Keratinocyte (primary cell): ENCODE results near the gene CLEC16A. TPM values are rescaled to one million over a fixed set of nuclear protein-coding genes. Genes with fewer than 3 reads are reported as not detected.

Experiments
- DNase-seq: peaks from one replicate; pipeline ENCODE4 v3.0.0-alpha.2; 2011; ENCODE audit warnings: low read depth, missing footprints, low spot score
- FAIRE-seq: peaks from 2 replicates; lab custom pipeline; 2011; peaks lifted over from hg19 to GRCh38; lab: Jason Lieb, UNC
- H2AFZ ChIP-seq: 2 replicates; pipeline ENCODE4 v1.6.0; 2012; ENCODE audit warnings: low read length, control low read depth, inconsistent platforms; ENCODE audit not compliant: control insufficient read depth
- H3K27ac ChIP-seq: 2 replicates; pipeline ENCODE4 v1.5.1; 2011; ENCODE audit warnings: low read length; ENCODE audit not compliant: control insufficient read depth, insufficient read depth
- H3K27me3 ChIP-seq: 3 replicates; pipeline ENCODE4 v1.6.0; 2011; ENCODE audit warnings: low read length; ENCODE audit not compliant: control insufficient read depth, insufficient read depth; ENCODE audit errors: extremely low read depth
- H3K36me3 ChIP-seq, 2 experiments: 2 replicates in 1 of 2; 3 replicates in 1 of 2; pipeline ENCODE4 v1.5.1; 2011; ENCODE audit warnings: low read length in 2 of 2, mild to moderate bottlenecking in 1 of 2; ENCODE audit not compliant: control insufficient read depth in 2 of 2, insufficient read depth in 2 of 2; ENCODE audit errors: extremely low read depth in 1 of 2
- H3K4me1 ChIP-seq: 3 replicates; pipeline ENCODE4 v1.5.1; 2011; ENCODE audit warnings: low read length; ENCODE audit not compliant: control insufficient read depth, insufficient read depth; ENCODE audit errors: extremely low read depth
- H3K4me2 ChIP-seq: 3 replicates; pipeline ENCODE4 v1.6.0; 2011; ENCODE audit warnings: low read depth, low read length; ENCODE audit not compliant: control insufficient read depth, insufficient read depth; ENCODE audit errors: extremely low read depth
- H3K4me3 ChIP-seq, 3 experiments: fragments of 200-600 bp in 1 of 3; sonication (generic) in 1 of 3; 2 replicates in 2 of 3; 3 replicates in 1 of 3; pipeline ENCODE4 v1.5.1; 2011 to 2016; ENCODE audit warnings: low read length in 3 of 3, mild to moderate bottlenecking in 3 of 3, control low read depth in 2 of 3, inconsistent platforms in 1 of 3, low read depth in 1 of 3, mixed read lengths in 1 of 3, mixed run types in 1 of 3, moderate library complexity in 1 of 3; ENCODE audit not compliant: control insufficient read depth in 2 of 3, insufficient read depth in 2 of 3; ENCODE audit errors: extremely low read depth in 1 of 3
- H3K79me2 ChIP-seq: 2 replicates; pipeline ENCODE4 v1.6.0; 2012; ENCODE audit warnings: low read length; ENCODE audit not compliant: control insufficient read depth, insufficient read depth
- H3K9ac ChIP-seq: 3 replicates; pipeline ENCODE4 v1.6.0; 2011; ENCODE audit warnings: low read length; ENCODE audit not compliant: control insufficient read depth, insufficient read depth; ENCODE audit errors: extremely low read depth
- H3K9me1 ChIP-seq: 3 replicates; pipeline ENCODE4 v1.6.0; 2011; ENCODE audit warnings: low read length; ENCODE audit not compliant: control insufficient read depth, insufficient read depth; ENCODE audit errors: extremely low read depth
- H3K9me3 ChIP-seq: 2 replicates; pipeline ENCODE4 v1.5.1; 2012; ENCODE audit warnings: low read depth, low read length; ENCODE audit not compliant: control insufficient read depth
- H4K20me1 ChIP-seq: 3 replicates; pipeline ENCODE4 v1.6.0; 2011; ENCODE audit warnings: low read length; ENCODE audit not compliant: control insufficient read depth, insufficient read depth; ENCODE audit errors: extremely low read depth
- EZH2 ChIP-seq: IDR thresholded peaks from one replicate; pipeline ENCODE4 v1.6.1; 2012; ENCODE audit warnings: inconsistent platforms, mild to moderate bottlenecking, low read length, moderate library complexity
- dilution Hi-C: fragments of 300-500 bp; cut with MboI; formaldehyde crosslinking; loops from one replicate; pipeline ENCODE4 v1.7.0; 2020; ENCODE audit warnings: low sequenced_read_pairs; ENCODE audit not compliant: extremely low pct_ligation_motif_present
- polyA plus RNA-seq, 5 experiments: library from polyadenylated mRNA; depleted of rRNA in 3 of 5; stranded (reverse) in 3 of 5; stranded (forward) in 1 of 5; unstranded in 1 of 5; fragments of >200 nt; gene quantifications; 1 replicate in 1 of 5; 2 replicates in 3 of 5; 3 replicates in 1 of 5; pipeline versions ENCODE4 v1.2.1 to v1.2.3, GENCODE V29; 2011 to 2012; ENCODE audit warnings: missing spikeins in 2 of 5, low read depth in 1 of 5, low replicate concordance in 1 of 5
- TF ChIP-seq, protein P1 (sequence below), 3 experiments: IDR thresholded peaks in 1 of 3; conservative IDR thresholded peaks in 1 of 3; optimal IDR thresholded peaks in 1 of 3; 2 replicates in 2 of 3; 3 replicates in 1 of 3; pipeline versions ENCODE3 to v1.5.1; 2011; ENCODE audit warnings: low read length in 3 of 3, mild to moderate bottlenecking in 3 of 3, moderate library complexity in 2 of 3, control low read depth in 1 of 3, inconsistent platforms in 1 of 3; ENCODE audit not compliant: insufficient read depth in 2 of 3; ENCODE audit errors: extremely low read depth in 1 of 3

The CLEC16A gene
- polyA plus RNA-seq, 1 donor (not counting 4 experiments of a cell fraction or from before 2014, with no cell fraction given), result 9.5 TPM

DNA sequence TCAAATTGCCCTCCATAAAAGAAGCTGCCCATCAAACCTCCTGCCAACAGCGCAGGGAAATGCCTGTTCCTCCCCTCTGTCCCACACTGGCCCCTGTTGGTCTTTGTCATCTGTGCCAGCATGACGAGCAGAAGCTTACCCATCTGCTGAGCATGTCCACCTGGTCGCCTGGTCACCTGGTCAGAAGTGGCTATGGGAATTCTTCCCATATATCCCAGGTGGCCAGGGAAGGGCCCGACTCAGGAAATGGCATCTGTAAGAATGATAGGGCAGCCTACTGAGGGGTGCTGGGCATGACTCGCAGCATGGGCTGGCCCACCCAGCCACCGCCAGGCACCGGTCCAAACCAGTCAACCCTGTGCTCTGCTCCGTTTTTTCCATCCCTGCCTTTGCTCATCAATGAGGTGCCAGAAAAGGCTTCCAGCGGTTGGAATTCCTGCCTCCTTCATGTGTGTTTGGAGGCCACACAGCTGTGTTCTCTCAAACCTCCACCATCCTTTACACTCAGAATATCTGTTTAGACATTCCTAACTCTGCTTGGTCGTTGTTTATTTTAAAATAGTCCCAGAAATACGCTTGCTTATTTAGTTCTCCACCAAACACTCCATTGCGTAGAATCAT is 145.2 kb downstream of the CLEC16A start:
- TF ChIP-seq, protein P1, sequence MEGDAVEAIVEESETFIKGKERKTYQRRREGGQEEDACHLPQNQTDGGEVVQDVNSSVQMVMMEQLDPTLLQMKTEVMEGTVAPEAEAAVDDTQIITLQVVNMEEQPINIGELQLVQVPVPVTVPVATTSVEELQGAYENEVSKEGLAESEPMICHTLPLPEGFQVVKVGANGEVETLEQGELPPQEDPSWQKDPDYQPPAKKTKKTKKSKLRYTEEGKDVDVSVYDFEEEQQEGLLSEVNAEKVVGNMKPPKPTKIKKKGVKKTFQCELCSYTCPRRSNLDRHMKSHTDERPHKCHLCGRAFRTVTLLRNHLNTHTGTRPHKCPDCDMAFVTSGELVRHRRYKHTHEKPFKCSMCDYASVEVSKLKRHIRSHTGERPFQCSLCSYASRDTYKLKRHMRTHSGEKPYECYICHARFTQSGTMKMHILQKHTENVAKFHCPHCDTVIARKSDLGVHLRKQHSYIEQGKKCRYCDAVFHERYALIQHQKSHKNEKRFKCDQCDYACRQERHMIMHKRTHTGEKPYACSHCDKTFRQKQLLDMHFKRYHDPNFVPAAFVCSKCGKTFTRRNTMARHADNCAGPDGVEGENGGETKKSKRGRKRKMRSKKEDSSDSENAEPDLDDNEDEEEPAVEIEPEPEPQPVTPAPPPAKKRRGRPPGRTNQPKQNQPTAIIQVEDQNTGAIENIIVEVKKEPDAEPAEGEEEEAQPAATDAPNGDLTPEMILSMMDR (optimal IDR thresholded peaks at IDR 0.05 in 1 of 3, IDR thresholded peaks at IDR 0.05 in 1 of 3, conservative IDR thresholded peaks at IDR 0.05 in 1 of 3; ENCODE audit: extremely low read depth in 1 of 3, insufficient read depth in 2 of 3, low read length in 3 of 3), result no peak
- TF ChIP-seq EZH2, result no peak
- H3K9ac ChIP-seq, result no peak overlapping the region
- H3K4me1 ChIP-seq, result peaks cover 28% of the 10 kb centered on the region
- no peak for DNase-seq
- no peaks in the 10 kb centered on the region for H4K20me1 ChIP-seq
- H3K27ac ChIP-seq, result no peak overlapping the region
- no peaks in the 10 kb centered on the region for H3K9me3 ChIP-seq
- dilution Hi-C loops, result no loop called here
- no peak overlapping the region for H2AFZ ChIP-seq
- peaks cover 7% of the 10 kb centered on the region for H3K9me1 ChIP-seq
- peaks cover 1 to 3% of the 10 kb centered on the region in 2 experiments for H3K36me3 ChIP-seq
- no peak for FAIRE-seq
- no peaks in the 10 kb centered on the region for H3K79me2 ChIP-seq
- H3K4me3 ChIP-seq, result no peak overlapping the region
- no peaks in the 10 kb centered on the region for H3K27me3 ChIP-seq
- no peak overlapping the region for H3K4me2 ChIP-seq

DNA sequence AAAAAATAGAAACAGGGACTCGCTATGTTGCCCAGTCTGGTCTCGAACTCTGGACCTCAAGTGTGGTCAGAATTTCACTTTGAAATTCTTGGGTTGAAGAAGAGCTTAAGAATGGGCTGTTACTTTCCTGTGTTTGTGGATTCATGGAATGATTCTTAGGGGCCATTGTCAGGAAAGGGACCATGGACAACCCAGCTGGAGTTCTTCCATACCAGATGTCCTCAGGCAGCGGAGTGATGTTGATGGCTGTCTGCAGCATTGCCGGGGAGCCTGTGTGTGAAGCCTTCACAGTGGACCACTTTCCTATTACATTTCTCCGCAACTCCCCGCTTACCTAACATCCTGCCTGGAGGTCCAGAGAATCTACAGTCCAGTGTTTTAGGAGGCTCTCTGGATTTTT is 145.9 kb downstream of the CLEC16A start:
- no peak overlapping the region for H3K4me2 ChIP-seq
- no peak overlapping the region for H3K4me3 ChIP-seq
- H3K27ac ChIP-seq, result no peak overlapping the region
- no peak overlapping the region for H3K9ac ChIP-seq
- H3K27me3 ChIP-seq, result no peaks in the 10 kb centered on the region
- dilution Hi-C loops, result no loop called here
- H4K20me1 ChIP-seq, result no peaks in the 10 kb centered on the region
- DNase-seq (no peak), FAIRE-seq (no peak)
- H3K79me2 ChIP-seq, result no peaks in the 10 kb centered on the region
- H3K9me3 ChIP-seq, result no peaks in the 10 kb centered on the region
- TF ChIP-seq, protein P1 (optimal IDR thresholded peaks at IDR 0.05 in 1 of 3, IDR thresholded peaks at IDR 0.05 in 1 of 3, conservative IDR thresholded peaks at IDR 0.05 in 1 of 3; ENCODE audit: extremely low read depth in 1 of 3, insufficient read depth in 2 of 3, low read length in 3 of 3), result no peak
- TF ChIP-seq EZH2, result no peak
- H3K36me3 ChIP-seq, result peaks cover 0 to 1% of the 10 kb centered on the region in 2 experiments
- H2AFZ ChIP-seq, result no peak overlapping the region
- H3K4me1 ChIP-seq, result peaks cover 32% of the 10 kb centered on the region
- peaks cover 7% of the 10 kb centered on the region for H3K9me1 ChIP-seq
